Anterior cingulate cortex (tissue), 58 donors: ENCODE data around the gene C8A.

Experiments used
- DNase-seq, 58 donors: peaks; one replicate each; lab custom pipeline; 2025; lab: John Stamatoyannopoulos, UW

Gene C8A

GRCh38 chr1:56880774-56881173, 26.2 kb downstream of the C8A start:
- no peak for DNase-seq

DNA sequence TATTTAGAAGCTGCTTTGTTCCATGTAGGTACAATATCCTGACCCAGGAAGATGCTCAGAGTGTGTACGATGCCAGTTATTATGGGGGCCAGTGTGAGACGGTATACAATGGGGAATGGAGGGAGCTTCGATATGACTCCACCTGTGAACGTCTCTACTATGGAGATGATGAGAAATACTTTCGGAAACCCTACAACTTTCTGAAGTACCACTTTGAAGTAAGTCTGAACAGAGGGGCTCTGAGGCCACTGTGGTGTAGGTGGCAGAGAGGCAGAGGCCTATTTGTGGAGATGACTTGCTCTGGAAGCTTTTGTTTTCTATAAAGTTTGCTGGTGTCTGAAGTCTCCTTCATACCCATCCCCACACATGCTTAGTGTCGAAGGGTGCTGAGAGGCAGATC, 26.8 kb downstream of the C8A start:
- DNase-seq: no peak

GRCh38 chr1:56890229-56890628, 35.6 kb downstream of the C8A start:
- no peak for DNase-seq

DNA sequence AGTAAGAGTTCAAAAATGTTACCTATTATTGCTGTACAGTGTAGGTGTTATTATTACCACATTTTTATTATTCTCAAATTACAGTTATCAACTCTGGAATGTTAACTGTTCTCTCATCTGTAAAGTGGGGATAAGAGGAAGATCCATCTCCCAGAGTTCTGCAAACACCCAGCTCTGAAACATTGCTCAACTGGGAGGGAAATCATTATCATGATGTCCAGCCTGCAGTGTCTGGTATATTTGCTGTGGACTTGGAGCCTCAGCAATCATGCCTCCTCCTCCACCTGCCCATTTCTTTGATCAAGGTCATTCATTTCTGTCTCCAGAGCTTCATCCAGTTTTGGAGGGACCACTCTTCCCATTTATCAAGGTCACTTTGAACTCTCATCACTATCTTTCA, 39.4 kb downstream of the C8A start:
- DNase-seq: no peak

- DNase-seq: no peak
These were observed 42.8 kb downstream of the C8A start for GRCh38 chr1:56897150-56898004.

DNA sequence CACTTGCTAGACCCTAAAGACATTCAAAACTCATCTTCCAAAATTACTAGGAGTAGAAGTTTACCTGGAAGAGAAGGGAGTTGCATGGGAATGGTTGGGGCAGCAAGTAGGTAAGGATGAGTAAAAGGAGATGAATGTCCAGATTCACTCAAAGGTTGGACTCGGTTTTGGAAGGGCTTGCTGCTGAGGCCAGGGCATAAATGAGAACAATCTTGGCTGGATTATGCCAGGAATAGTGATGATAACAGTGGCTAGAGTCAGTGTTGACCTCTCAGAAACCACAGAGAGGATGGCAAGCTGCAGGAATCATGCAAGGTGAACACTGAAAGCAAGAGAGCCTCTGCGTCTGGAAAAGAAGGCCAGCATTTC, 43.4 kb downstream of the C8A start:
- DNase-seq: no peak

- DNase-seq: no peak
These were observed 44.3 kb downstream of the C8A start for GRCh38 chr1:56898879-56899278.

DNA sequence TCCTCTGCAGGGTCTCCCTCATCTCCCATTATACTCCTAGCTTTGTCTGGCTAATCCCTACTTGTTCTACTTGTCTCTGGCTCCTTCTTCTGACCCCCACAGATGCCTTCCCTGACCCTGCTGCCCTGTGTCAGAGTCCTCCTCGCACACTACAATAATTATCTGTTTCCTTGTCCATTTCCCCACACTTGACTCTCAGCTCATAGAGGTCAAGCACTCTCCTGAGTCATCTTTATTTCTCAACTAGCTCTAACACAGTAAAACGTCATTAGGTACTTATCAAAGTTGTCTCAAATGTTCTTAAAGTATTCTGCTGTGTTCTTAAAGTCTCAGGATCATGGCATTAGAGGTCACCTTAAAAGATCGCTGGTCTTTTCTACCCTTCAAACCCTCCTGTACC, 47.1 kb downstream of the C8A start:
- no peak for DNase-seq

DNA sequence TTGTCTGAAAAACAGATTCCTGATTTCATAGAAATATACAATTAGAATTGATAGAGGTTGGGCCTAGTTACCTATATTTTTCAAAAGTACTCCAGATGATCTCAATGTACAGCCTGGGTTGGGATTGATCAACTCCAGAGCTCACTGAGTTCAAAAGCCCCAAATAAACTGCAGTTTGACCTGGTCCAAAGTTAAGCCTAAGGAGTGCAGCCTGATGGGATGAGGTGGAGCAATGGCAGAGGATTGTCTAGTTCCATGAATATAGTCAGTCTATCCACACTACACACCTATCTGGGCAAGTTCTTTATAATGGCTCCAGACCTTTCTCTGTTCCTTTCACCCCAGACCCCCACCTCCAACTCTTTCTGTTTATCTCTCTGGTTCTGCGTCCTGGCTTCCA, 49.2 kb downstream of the C8A start:
- DNase-seq: no peak

- DNase-seq: no peak
These were observed 50.2 kb downstream of the C8A start for GRCh38 chr1:56904663-56905397.

DNA sequence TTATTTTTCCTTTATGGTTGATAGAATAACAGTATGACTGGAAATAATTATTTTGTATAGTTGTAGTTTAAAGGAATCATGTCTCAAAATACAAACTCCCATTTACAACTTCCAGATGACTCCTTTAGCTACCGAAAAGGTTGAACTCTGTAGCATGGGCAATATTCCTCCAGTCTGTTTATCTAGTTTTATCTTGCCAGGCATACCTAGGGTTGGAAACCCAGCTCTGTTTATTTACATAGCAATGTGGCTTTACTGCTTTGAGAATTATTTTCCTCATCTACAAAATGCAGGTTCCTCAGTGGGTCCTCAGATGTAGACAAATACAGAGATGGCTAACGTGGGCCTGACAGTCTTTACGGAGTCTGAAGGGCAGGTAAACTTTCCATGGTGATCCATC, 51.1 kb downstream of the C8A start:
- no peak for DNase-seq

DNA sequence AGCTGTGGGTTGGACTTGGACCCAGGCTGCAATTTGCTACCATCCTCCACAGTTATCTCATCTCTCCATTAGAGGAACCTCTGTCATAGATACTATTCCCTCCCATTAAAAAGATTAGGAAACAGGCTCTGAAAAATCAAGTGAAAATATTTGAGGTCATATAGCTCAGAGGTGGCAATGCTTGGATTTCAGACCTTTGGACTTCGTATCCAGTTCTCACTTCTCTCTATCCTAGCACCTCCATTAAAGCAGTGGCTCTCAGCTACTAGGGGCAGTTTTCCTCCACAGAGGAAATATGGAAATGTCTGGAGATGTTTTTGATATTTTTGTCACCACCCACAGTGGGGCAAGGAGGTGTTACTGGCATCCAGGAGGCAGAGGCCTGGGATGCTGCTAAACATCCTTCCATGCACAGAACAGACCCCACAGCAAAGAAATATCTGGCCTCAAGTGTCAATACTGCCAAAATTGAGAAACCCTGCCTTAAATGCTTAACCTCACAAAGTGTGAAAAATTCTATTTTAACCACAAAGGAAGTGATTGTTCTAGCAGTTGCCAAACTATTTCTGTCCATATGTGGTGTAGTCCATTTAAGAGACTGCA, 54.1 kb downstream of the C8A start:
- no peak for DNase-seq

- no peak for DNase-seq
These were observed 55.9 kb downstream of the C8A start for GRCh38 chr1:56910441-56910985.

- no peak for DNase-seq
These were observed 56.7 kb downstream of the C8A start for GRCh38 chr1:56911098-56911938.

- DNase-seq: no peak
These were observed 57.7 kb downstream of the C8A start for GRCh38 chr1:56912325-56912724.

GRCh38 chr1:56915960-56916359, 61.4 kb downstream of the C8A start:
- DNase-seq: no peak

- no peak for DNase-seq
These were observed 62.0 kb downstream of the C8A start for GRCh38 chr1:56916630-56917029.

- DNase-seq: no peak
These were observed 62.8 kb downstream of the C8A start for GRCh38 chr1:56917356-56917755.

- DNase-seq: peak in 5 of 58 donors; percentile 0 to 9 (median 3)
These were observed 66.0 kb downstream of the C8A start for GRCh38 chr1:56920591-56921001.

GRCh38 chr1:56921479-56921878, 66.9 kb downstream of the C8A start:
- no peak for DNase-seq
